K562 (cell line): ENCODE data around the gene BIRC5. TPM values are rescaled to one million over a fixed set of nuclear protein-coding genes. Genes with fewer than 3 reads are reported as not detected.
A peak's percentile ranks its signal among the peaks of the same experiment; 100 is the strongest.

Experiments used
- AFF4 ChIP-seq: sonication (generic); formaldehyde crosslinking; IDR thresholded peaks from 2 replicates; pipeline ENCODE4 v1.8.0; 2023; ENCODE audit warnings: mild to moderate bottlenecking, missing genetic modification reagents
- CBFA2T3 ChIP-seq: fragments of 450-650 bp; IDR thresholded peaks from 2 replicates; pipeline ENCODE4 v1.6.1; 2017
- CBX8 ChIP-seq: fragments of 200-600 bp; sonication (generic); IDR thresholded peaks from 2 replicates; pipeline ENCODE4 v1.6.1; 2012; ENCODE audit warnings: borderline replicate concordance, mixed run types, low read depth, mild to moderate bottlenecking, moderate library complexity, mixed read lengths, low read length, control low read depth, inconsistent platforms; ENCODE audit not compliant: poor library complexity, severe bottlenecking; ENCODE audit errors: extremely low read depth
- ESRRA ChIP-seq: fragments of 450-650 bp; IDR thresholded peaks from 2 replicates; pipeline ENCODE4 v1.6.1; 2014; ENCODE audit warnings: low read depth, mild to moderate bottlenecking, moderate library complexity, borderline replicate concordance
- HDAC1 ChIP-seq, 2 experiments: fragments of 450-650 bp; IDR thresholded peaks; 2 replicates each; pipeline ENCODE4 v1.6.1; 2016 to 2017; ENCODE audit warnings: inconsistent platforms in 1 of 2, mild to moderate bottlenecking in 1 of 2, moderate library complexity in 1 of 2
- KLF10 ChIP-seq: fragments of 250-450 bp; sonication (Bioruptor Pico); IDR thresholded peaks from 2 replicates; pipeline ENCODE4 v1.6.1; 2021; ENCODE audit warnings: matching md5 sums
- MXI1 ChIP-seq: IDR thresholded peaks from 2 replicates; pipeline ENCODE4 v1.6.1; 2011; ENCODE audit warnings: low read depth, mild to moderate bottlenecking, improper control_type of control experiment, low read length
- NFRKB ChIP-seq: fragments of 450-650 bp; IDR thresholded peaks from 2 replicates; pipeline ENCODE4 v1.6.1; 2016; ENCODE audit warnings: low read depth
- NR2C1 ChIP-seq, 2 experiments: fragments of 450-650 bp; IDR thresholded peaks; 2 replicates each; pipeline ENCODE4 v1.6.1; 2017; ENCODE audit warnings: mild to moderate bottlenecking in 2 of 2, antibody characterized with exemption in 1 of 2, inconsistent platforms in 1 of 2, missing compliant biosample characterization in 1 of 2, missing genetic modification characterization in 1 of 2
- RBM39 ChIP-seq: fragments of 200-400 bp; formaldehyde crosslinking; optimal IDR thresholded peaks from 2 replicates; pipeline ENCODE3; 2018; ENCODE audit warnings: low read depth, low read length
- SRSF7 ChIP-seq: fragments of 200-400 bp; formaldehyde crosslinking; optimal IDR thresholded peaks from 2 replicates; pipeline ENCODE3; 2017; ENCODE audit warnings: mild to moderate bottlenecking, low read depth, low read length
- TFAP4 ChIP-seq: sonication (generic); formaldehyde crosslinking; IDR thresholded peaks from 2 replicates; pipeline ENCODE4 v1.8.0; 2022; ENCODE audit warnings: missing genetic modification reagents, mild to moderate bottlenecking, moderate library complexity, borderline replicate concordance
- VEZF1 ChIP-seq: fragments of 200-800 bp; sonication (Bioruptor generic); IDR thresholded peaks from 2 replicates; pipeline ENCODE4 v1.6.1; 2017; ENCODE audit warnings: missing genetic modification characterization, missing compliant biosample characterization
- ZNF592 ChIP-seq: fragments of 450-650 bp; IDR thresholded peaks from 2 replicates; pipeline ENCODE4 v1.6.1; 2017; ENCODE audit warnings: antibody characterized with exemption, mild to moderate bottlenecking
- polyA plus RNA-seq, 8 experiments: library from polyadenylated mRNA; depleted of rRNA in 4 of 8; stranded (reverse) in 5 of 8; unstranded in 3 of 8; fragments of >200 nt; fragmentation: Nextera tagmentation in 2 of 8; fragmentation: Illumina TruSeq in 1 of 8; extraction: Ambion mirVana in 2 of 8; extraction: Trizol in 1 of 8; gene quantifications; 2 replicates each; pipeline versions ENCODE4 v1.2.1 to v1.2.3, GENCODE V29; 2011 to 2014; ENCODE audit warnings: inconsistent platforms in 1 of 8, missing spikeins in 1 of 8
- total RNA-seq, 7 experiments: library from RNA; depleted of rRNA in 6 of 7; stranded (reverse); fragments of >200 nt in 6 of 7; fragmentation: Illumina TruSeq in 2 of 7; extraction: Trizol in 2 of 7; gene quantifications; 2 replicates each; pipeline versions ENCODE4 v1.2.1 to v1.2.3, GENCODE V29; 2011 to 2021; ENCODE audit warnings: low replicate concordance in 1 of 7

The BIRC5 gene
- total and polyA plus RNA-seq, 9 of the 15 experiments (the other 6 are each of a cell fraction or from before 2014, with no cell fraction given): 64.4 to 140 (median 101) TPM

- no peak for TF ChIP-seq CBX8
- peak; percentile 83 for TF ChIP-seq ESRRA
- peak in 1 of 2 experiments; percentile 28; a peak in 1 of 4 replicates for TF ChIP-seq HDAC1 (IDR thresholded peaks at IDR 0.05)
- 0 out of 2 replicates have a peak, but pooled peaks have one; percentile 51 for TF ChIP-seq NFRKB
- TF ChIP-seq SRSF7: no peak
- no peak for TF ChIP-seq NR2C1 (IDR thresholded peaks at IDR 0.05)
- TF ChIP-seq NR2C1 (tag; IDR thresholded peaks at IDR 0.05): peak; percentile 53; the same call in 1 of the 2 replicates
- TF ChIP-seq MXI1: no peak
- peak; percentile 59 for TF ChIP-seq CBFA2T3
- TF ChIP-seq AFF4 (CRISPR knock-in tag): no peak
- no peak for TF ChIP-seq VEZF1 (CRISPR knock-in tag)
- peak; percentile 65; the same call in 1 of the 2 replicates for TF ChIP-seq ZNF592
- peak; percentile 45 for TF ChIP-seq RBM39
- no peak for TF ChIP-seq KLF10
- TF ChIP-seq TFAP4 (CRISPR knock-in tag): peak; percentile 42; the same call in 1 of the 2 replicates
Observed at GRCh38 chr17:78267253-78268073, 53.4 kb downstream of the BIRC5 start (continued).
